HG02884 (cell line): ENCODE data around the gene DNAAF5.

Experiments used
- ATAC-seq: cut with Tn5 transposase; IDR thresholded peaks from one replicate; pipeline ENCODE4 v1.9.1; 2021; ENCODE audit warnings: mild to moderate bottlenecking, moderate library complexity; ENCODE audit not compliant: unreplicated experiment

DNAAF5 gene

GRCh38 chr7:726084-726853, at the start of gene DNAAF5:
TSS of gene DNAAF5 (plus strand) at chr7:726699. CDS start at chr7:726721, 22 bp downstream.
- ATAC-seq = peak; percentile 90

GRCh38 chr7:676972-677385, 49.5 kb upstream of the DNAAF5 start:
- ATAC-seq = no peak

GRCh38 chr7:680411-681127, 45.9 kb upstream of the DNAAF5 start:
- no peak for ATAC-seq

- ATAC-seq = no peak
These were observed 44.8 kb upstream of the DNAAF5 start for GRCh38 chr7:681551-682307.

- ATAC-seq = no peak
These were observed 43.7 kb upstream of the DNAAF5 start for GRCh38 chr7:682810-683209.

- no peak for ATAC-seq
These were observed 42.8 kb upstream of the DNAAF5 start for GRCh38 chr7:683526-684205.

GRCh38 chr7:684416-684815, 42.1 kb upstream of the DNAAF5 start:
- ATAC-seq = no peak

GRCh38 chr7:685540-685939, 41.0 kb upstream of the DNAAF5 start:
- no peak for ATAC-seq

GRCh38 chr7:690478-691360, 35.8 kb upstream of the DNAAF5 start:
- ATAC-seq = no peak

- ATAC-seq = no peak
These were observed 35.0 kb upstream of the DNAAF5 start for GRCh38 chr7:691361-692045.

GRCh38 chr7:693280-693679, 33.2 kb upstream of the DNAAF5 start:
- ATAC-seq = no peak

- no peak for ATAC-seq
These were observed 30.1 kb upstream of the DNAAF5 start for GRCh38 chr7:696426-696811.

- ATAC-seq = no peak
These were observed 29.5 kb upstream of the DNAAF5 start for GRCh38 chr7:696812-697551.

GRCh38 chr7:698515-699475, 27.7 kb upstream of the DNAAF5 start:
- no peak for ATAC-seq

GRCh38 chr7:699476-700170, 26.9 kb upstream of the DNAAF5 start:
- no peak for ATAC-seq

GRCh38 chr7:701086-701671, 25.3 kb upstream of the DNAAF5 start:
- ATAC-seq = no peak

GRCh38 chr7:703049-703448, 23.4 kb upstream of the DNAAF5 start:
- no peak for ATAC-seq
